Trophoblast cell (in vitro differentiated cells and primary cell): ENCODE results near the gene HOXD3.
A peak's percentile ranks its signal among the peaks of the same experiment; 100 is the strongest.

Source experiments
- DNase-seq, 2 donors: peaks; one replicate each; pipeline ENCODE4 v3.0.0-alpha.2; 2016
- H2AFZ ChIP-seq: 2 replicates; pipeline ENCODE4 v1.6.1; 2013; ENCODE audit warnings: low read length, moderate library complexity, mild to moderate bottlenecking; ENCODE audit not compliant: insufficient read depth, poor library complexity
- H2AK5ac ChIP-seq: 2 replicates; pipeline ENCODE4 v1.6.1; 2013; ENCODE audit warnings: mild to moderate bottlenecking, low read length
- H2BK120ac ChIP-seq: 2 replicates; pipeline ENCODE4 v1.6.1; 2013; ENCODE audit warnings: low read length, mild to moderate bottlenecking, moderate library complexity; ENCODE audit not compliant: insufficient read depth, poor library complexity
- H2BK12ac ChIP-seq: 2 replicates; pipeline ENCODE4 v1.6.1; 2013; ENCODE audit warnings: mild to moderate bottlenecking, low read length, moderate library complexity
- H2BK5ac ChIP-seq: 2 replicates; pipeline ENCODE4 v1.6.1; 2013; ENCODE audit warnings: low read length, low read depth, moderate library complexity, mild to moderate bottlenecking; ENCODE audit not compliant: poor library complexity
- H3K14ac ChIP-seq: 2 replicates; pipeline ENCODE4 v1.6.1; 2013; ENCODE audit warnings: mild to moderate bottlenecking, low read length
- H3K18ac ChIP-seq: 2 replicates; pipeline ENCODE4 v1.6.1; 2013; ENCODE audit warnings: mild to moderate bottlenecking, low read length
- H3K23ac ChIP-seq: 2 replicates; pipeline ENCODE4 v1.6.1; 2013; ENCODE audit warnings: low read length
- H3K27ac ChIP-seq: 2 replicates; pipeline ENCODE4 v1.5.1; 2013; ENCODE audit warnings: low read depth, mild to moderate bottlenecking, inconsistent platforms, low read length, moderate library complexity
- H3K27me3 ChIP-seq: 2 replicates; pipeline ENCODE4 v1.6.1; 2013; ENCODE audit warnings: inconsistent platforms, mild to moderate bottlenecking, low read length, moderate library complexity; ENCODE audit not compliant: insufficient read depth
- H3K36me3 ChIP-seq, 2 experiments: 1 replicate in 1 of 2; 2 replicates in 1 of 2; pipeline ENCODE4 v1.6.1; 2013; ENCODE audit warnings: low read length in 2 of 2, mild to moderate bottlenecking in 2 of 2, moderate library complexity in 1 of 2; ENCODE audit not compliant: insufficient read depth in 2 of 2, control insufficient read depth in 1 of 2
- H3K4ac ChIP-seq: 2 replicates; pipeline ENCODE4 v1.6.1; 2013; ENCODE audit warnings: low read depth, mild to moderate bottlenecking, low read length, moderate library complexity
- H3K4me1 ChIP-seq, 2 experiments: 1 replicate in 1 of 2; 2 replicates in 1 of 2; pipeline ENCODE4 v1.6.1; 2013; ENCODE audit warnings: low read length in 2 of 2, mild to moderate bottlenecking in 2 of 2, moderate library complexity in 1 of 2; ENCODE audit not compliant: insufficient read depth in 2 of 2, control insufficient read depth in 1 of 2
- H3K4me2 ChIP-seq: 2 replicates; pipeline ENCODE4 v1.6.1; 2013; ENCODE audit warnings: inconsistent platforms, mild to moderate bottlenecking, low read length, moderate library complexity
- H3K4me3 ChIP-seq: 2 replicates; pipeline ENCODE4 v1.5.1; 2013; ENCODE audit warnings: mild to moderate bottlenecking, low read depth, low read length, inconsistent platforms
- H3K79me1 ChIP-seq: one replicate; pipeline ENCODE4 v1.6.1; 2013; ENCODE audit warnings: low read length
- H3K79me2 ChIP-seq: 2 replicates; pipeline ENCODE4 v1.6.1; 2013; ENCODE audit warnings: low read length, mild to moderate bottlenecking; ENCODE audit not compliant: control insufficient read depth, insufficient read depth, poor library complexity
- H3K9ac ChIP-seq: 2 replicates; pipeline ENCODE4 v1.6.1; 2013; ENCODE audit warnings: mild to moderate bottlenecking, low read length
- H3K9me3 ChIP-seq: 2 replicates; pipeline ENCODE4 v1.6.1; 2013; ENCODE audit warnings: low read depth, mild to moderate bottlenecking, control low read depth, inconsistent platforms, low read length; ENCODE audit not compliant: insufficient read depth
- H4K12ac ChIP-seq: 2 replicates; pipeline ENCODE4 v1.6.1; 2013; ENCODE audit warnings: low read depth, mild to moderate bottlenecking, low read length, moderate library complexity
- H4K8ac ChIP-seq: 2 replicates; pipeline ENCODE4 v1.6.1; 2013; ENCODE audit warnings: low read depth, mild to moderate bottlenecking, low read length, moderate library complexity
- H4K91ac ChIP-seq: one replicate; pipeline ENCODE4 v1.6.1; 2013; ENCODE audit warnings: low read depth, mild to moderate bottlenecking, low read length, moderate library complexity
- WGBS: extraction: QIAGEN DNeasy Blood & Tissue Kit; methylation state at CpG from one replicate; pipeline ENCODE4 v1.1.7; 2013; ENCODE audit warnings: missing lambda C conversion rate; ENCODE audit not compliant: insufficient read length, insufficient coverage; ENCODE audit errors: extremely low coverage; 5-methylcytosine and 5-hydroxymethylcytosine counted together

The HOXD3 gene

DNA sequence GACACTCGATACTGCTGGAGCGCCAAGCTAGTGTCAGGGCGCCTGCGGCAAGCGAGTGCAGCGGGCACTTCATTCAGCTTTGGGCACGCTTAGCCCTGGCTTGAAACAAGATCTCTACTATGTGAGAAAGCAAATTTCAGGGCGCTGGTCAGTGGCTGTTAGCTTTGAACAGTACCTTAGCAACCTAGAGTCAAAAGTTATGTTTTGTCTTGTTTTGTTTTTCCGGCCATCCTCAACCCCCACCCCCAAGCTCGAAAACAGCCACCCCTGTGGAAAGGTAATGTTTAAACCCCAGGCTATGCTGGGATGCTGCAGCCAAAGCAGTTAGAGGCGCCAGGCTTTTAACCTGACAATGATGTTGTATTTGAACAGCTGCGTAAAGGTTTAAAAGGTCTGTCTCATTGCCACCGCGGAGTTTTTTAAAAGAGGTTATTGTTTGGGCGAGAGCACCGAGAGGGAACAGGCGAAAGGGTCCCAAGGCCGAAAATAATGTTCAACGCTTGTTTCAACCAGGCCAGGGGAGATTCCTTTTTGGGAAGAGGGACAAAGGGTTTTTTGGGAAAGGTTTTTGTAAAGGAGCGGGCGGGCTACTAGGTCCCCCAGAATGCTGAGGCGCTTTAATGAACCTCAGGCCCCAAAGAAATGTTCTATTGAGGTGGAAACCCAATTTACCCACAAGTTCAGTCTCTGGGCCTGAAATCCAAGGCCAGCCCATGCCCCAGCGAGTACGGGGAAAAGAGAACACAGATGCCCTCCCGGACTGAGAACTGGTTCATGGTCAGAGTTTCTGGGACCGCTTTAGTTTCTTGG, 42.8 kb upstream of the HOXD3 start:
- Histone ChIP-seq H3K27me3 (peaks cover 76% of the 10 kb centered on the region), H2AK5ac (no peak overlapping the region), H3K4me2 (no peak overlapping the region), H3K23ac (no peak overlapping the region), H4K8ac (no peak overlapping the region), H2AFZ (no peak overlapping the region), H3K18ac (no peak overlapping the region), H3K27ac (no peak overlapping the region), H3K4me3 (no peak overlapping the region), H3K4ac (no peak overlapping the region), H2BK12ac (no peak overlapping the region), H4K91ac (no peak overlapping the region), H3K14ac (no peak overlapping the region), H4K12ac (no peak overlapping the region), H3K9me3 (peaks cover 24% of the 10 kb centered on the region), H3K36me3 (no peaks in the 10 kb centered on the region), H3K4me1 (no peaks in the 10 kb centered on the region), H2BK5ac (no peak overlapping the region), H3K9ac (no peak overlapping the region), H3K79me1 (no peaks in the 10 kb centered on the region), H3K79me2 (no peaks in the 10 kb centered on the region), H2BK120ac (no peak overlapping the region)
- WGBS: no CpG with 5 or more reads among the region's 26 CpGs
- DNase-seq: no peak

GRCh38 chr2:176114930-176115625, 42.0 kb upstream of the HOXD3 start:
- no peak overlapping the region for H3K23ac ChIP-seq
- no peak overlapping the region for H3K14ac ChIP-seq
- no peak overlapping the region for H3K9ac ChIP-seq
- no peak overlapping the region for H2BK5ac ChIP-seq
- no peak overlapping the region for H4K91ac ChIP-seq
- no peak overlapping the region for H2BK120ac ChIP-seq
- no peak overlapping the region for H3K4me2 ChIP-seq
- peaks cover 24% of the 10 kb centered on the region for H3K9me3 ChIP-seq
- no peaks in the 10 kb centered on the region for H3K36me3 ChIP-seq
- no peaks in the 10 kb centered on the region for H3K79me2 ChIP-seq
- H3K79me1 ChIP-seq: no peaks in the 10 kb centered on the region
- H3K27me3 ChIP-seq: peaks cover 74% of the 10 kb centered on the region
- no peak overlapping the region for H2BK12ac ChIP-seq
- H3K4me1 ChIP-seq: no peaks in the 10 kb centered on the region
- no CpG with 5 or more reads among the region's 16 CpGs for WGBS
- H3K18ac ChIP-seq: no peak overlapping the region
- DNase-seq: no peak
- no peak overlapping the region for H2AK5ac ChIP-seq
- H3K4me3 ChIP-seq: no peak overlapping the region
- H2AFZ ChIP-seq: no peak overlapping the region
- H3K27ac ChIP-seq: no peak overlapping the region
- no peak overlapping the region for H3K4ac ChIP-seq
- H4K8ac ChIP-seq: no peak overlapping the region
- H4K12ac ChIP-seq: no peak overlapping the region

DNA sequence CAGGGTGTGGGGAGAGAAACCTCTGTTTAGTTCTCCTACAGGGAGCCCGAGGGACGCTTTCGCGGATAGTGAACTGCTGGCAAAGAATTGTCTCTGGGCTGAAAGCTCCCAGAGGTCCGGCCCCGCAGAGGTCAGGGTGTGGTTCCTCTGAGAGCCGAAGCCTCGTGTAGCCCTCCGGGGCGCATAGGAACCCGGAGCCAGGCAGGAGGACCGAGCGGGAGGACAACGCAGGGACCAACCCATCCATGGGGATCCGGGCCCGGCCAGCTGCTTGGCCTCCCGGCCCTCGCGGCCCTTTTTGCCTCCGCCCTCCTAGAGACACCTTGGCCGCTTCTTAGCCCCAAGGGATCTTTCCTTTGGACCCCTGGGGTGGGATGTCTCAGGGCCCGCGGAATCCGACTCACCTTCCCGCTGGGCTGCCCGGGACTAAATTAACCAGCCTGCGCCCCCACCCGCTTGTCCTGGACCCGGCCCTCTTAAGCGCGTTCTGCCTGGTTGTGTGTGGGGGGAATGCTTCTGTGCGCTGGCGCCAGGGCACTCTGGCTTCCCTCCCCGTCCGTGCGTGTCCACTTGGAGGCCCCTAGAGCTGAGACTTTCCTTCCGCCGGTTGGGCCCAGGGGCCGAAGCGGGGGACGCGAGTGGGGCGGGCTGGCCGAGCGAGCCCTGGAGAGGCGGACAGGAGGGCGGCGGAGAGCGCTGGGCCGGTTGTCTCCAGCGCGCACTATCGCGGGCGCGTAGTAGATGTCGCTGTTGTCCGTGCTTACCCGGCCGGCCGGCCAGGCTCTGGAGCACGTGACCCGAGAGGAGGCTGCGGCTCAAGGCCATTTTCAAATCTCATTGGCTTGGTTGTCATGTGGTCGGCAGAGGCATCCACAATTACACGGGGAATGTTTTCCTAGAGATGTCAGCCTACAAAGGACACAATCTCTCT, 41.0 kb upstream of the HOXD3 start, which contains the start of gene HOXD10:
HOXD10 (plus strand) TSS at position 896 of the 931 bp plus-strand sequence. CDS start 56 bp downstream, outside the sequence.
- no peaks in the 10 kb centered on the region for H3K79me2 ChIP-seq
- H2BK12ac ChIP-seq: no peak within 1 kb of the TSS
- no peak within 1 kb of the TSS for H4K91ac ChIP-seq
- no peak within 1 kb of the TSS for H3K23ac ChIP-seq
- H3K36me3 ChIP-seq: no peaks in the 10 kb centered on the region
- no peak within 1 kb of the TSS for H3K14ac ChIP-seq
- WGBS: no CpG with 5 or more reads among the region's 66 CpGs
- peak in 1 of 2 donors; percentile 30 for DNase-seq
- peak within 1 kb of the TSS; percentile 42 for H3K4me2 ChIP-seq
- no peak within 1 kb of the TSS for H3K27ac ChIP-seq
- no peaks in the 10 kb centered on the region for H3K4me1 ChIP-seq
- H2BK120ac ChIP-seq: no peak within 1 kb of the TSS
- no peak within 1 kb of the TSS for H4K12ac ChIP-seq
- no peaks in the 10 kb centered on the region for H3K79me1 ChIP-seq
- no peak within 1 kb of the TSS for H2BK5ac ChIP-seq
- no peak within 1 kb of the TSS for H2AFZ ChIP-seq
- no peak within 1 kb of the TSS for H3K4me3 ChIP-seq
- no peak within 1 kb of the TSS for H4K8ac ChIP-seq
- no peak within 1 kb of the TSS for H3K9ac ChIP-seq
- peaks cover 84% of the 10 kb centered on the region for H3K27me3 ChIP-seq
- H3K4ac ChIP-seq: no peak within 1 kb of the TSS
- no peak within 1 kb of the TSS for H2AK5ac ChIP-seq
- no peak within 1 kb of the TSS for H3K18ac ChIP-seq
- peaks cover 24% of the 10 kb centered on the region for H3K9me3 ChIP-seq

- no peak overlapping the region for H3K9ac ChIP-seq
- H2AFZ ChIP-seq: no peak overlapping the region
- H2AK5ac ChIP-seq: no peak overlapping the region
- no peak overlapping the region for H4K12ac ChIP-seq
- no peak for DNase-seq
- H3K9me3 ChIP-seq: peaks cover 23% of the 10 kb centered on the region
- peaks cover 89% of the 10 kb centered on the region for H3K27me3 ChIP-seq
- H2BK5ac ChIP-seq: no peak overlapping the region
- peaks cover 0 to 2% of the 10 kb centered on the region in 2 experiments for H3K4me1 ChIP-seq
- H3K36me3 ChIP-seq: no peaks in the 10 kb centered on the region
- no peaks in the 10 kb centered on the region for H3K79me2 ChIP-seq
- no peak overlapping the region for H4K8ac ChIP-seq
- no peak overlapping the region for H3K4me3 ChIP-seq
- no peak overlapping the region for H3K27ac ChIP-seq
- H4K91ac ChIP-seq: no peak overlapping the region
- H3K79me1 ChIP-seq: no peaks in the 10 kb centered on the region
- H3K14ac ChIP-seq: no peak overlapping the region
- no peak overlapping the region for H2BK120ac ChIP-seq
- no peak overlapping the region for H3K18ac ChIP-seq
- WGBS: no CpG with 5 or more reads among the region's 40 CpGs
- no peak overlapping the region for H3K23ac ChIP-seq
- H3K4ac ChIP-seq: no peak overlapping the region
- H2BK12ac ChIP-seq: no peak overlapping the region
- H3K4me2 ChIP-seq: no peak overlapping the region
These were observed 39.8 kb upstream of the HOXD3 start for GRCh38 chr2:176117162-176117822.
